K562 (cell line): ENCODE results near the gene NTM.

ENCODE experiments used
- BDP1 ChIP-seq: IDR thresholded peaks from 3 replicates; pipeline ENCODE4 v1.6.1; 2011; ENCODE audit not compliant: insufficient read length, insufficient read depth
- HIVEP1 ChIP-seq: fragments of 250-450 bp; sonication (Bioruptor Pico); IDR thresholded peaks from 2 replicates; pipeline ENCODE4 v1.4.0; 2020; ENCODE audit warnings: mild to moderate bottlenecking
- TF ChIP-seq, protein P1 (sequence below): fragments of 450-650 bp; IDR thresholded peaks from 2 replicates; pipeline ENCODE4 v1.7.0; 2016; ENCODE audit warnings: borderline replicate concordance
- TF ChIP-seq, protein P2 (sequence below), 3 experiments: IDR thresholded peaks in 2 of 3; conservative IDR thresholded peaks in 1 of 3; 2 replicates each; pipeline ENCODE4 v1.5.1; 2011 to 2012; ENCODE audit warnings: low read length in 3 of 3, mild to moderate bottlenecking in 3 of 3, control low read depth in 2 of 3, improper control_type of control experiment in 1 of 3, inconsistent platforms in 1 of 3, low read depth in 1 of 3, mixed read lengths in 1 of 3, moderate library complexity in 1 of 3; ENCODE audit not compliant: insufficient read depth in 2 of 3

DNA sequence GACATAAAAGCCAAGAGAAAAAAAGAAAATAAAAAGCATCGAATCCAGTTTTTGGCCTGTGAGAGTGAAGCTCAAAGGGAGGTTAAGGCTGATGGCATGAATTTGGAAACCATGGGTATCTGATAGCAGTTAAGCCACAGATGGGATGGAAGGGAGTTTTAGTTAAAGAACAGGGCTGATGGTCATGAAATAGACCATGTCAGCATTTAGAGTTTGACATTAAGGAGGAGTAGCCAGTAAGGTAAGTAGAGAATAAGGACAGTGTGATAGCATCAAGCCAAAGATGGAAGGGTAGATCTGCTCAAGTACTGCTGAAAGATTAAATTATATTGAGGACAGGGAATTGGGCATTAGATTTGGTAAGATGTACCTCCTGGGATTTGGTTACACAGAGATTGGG lies 826.5 kb downstream of the NTM start:
- TF ChIP-seq HIVEP1 (CRISPR knock-in tag) (no peak), BDP1 (no peak)
- TF ChIP-seq, protein P1, sequence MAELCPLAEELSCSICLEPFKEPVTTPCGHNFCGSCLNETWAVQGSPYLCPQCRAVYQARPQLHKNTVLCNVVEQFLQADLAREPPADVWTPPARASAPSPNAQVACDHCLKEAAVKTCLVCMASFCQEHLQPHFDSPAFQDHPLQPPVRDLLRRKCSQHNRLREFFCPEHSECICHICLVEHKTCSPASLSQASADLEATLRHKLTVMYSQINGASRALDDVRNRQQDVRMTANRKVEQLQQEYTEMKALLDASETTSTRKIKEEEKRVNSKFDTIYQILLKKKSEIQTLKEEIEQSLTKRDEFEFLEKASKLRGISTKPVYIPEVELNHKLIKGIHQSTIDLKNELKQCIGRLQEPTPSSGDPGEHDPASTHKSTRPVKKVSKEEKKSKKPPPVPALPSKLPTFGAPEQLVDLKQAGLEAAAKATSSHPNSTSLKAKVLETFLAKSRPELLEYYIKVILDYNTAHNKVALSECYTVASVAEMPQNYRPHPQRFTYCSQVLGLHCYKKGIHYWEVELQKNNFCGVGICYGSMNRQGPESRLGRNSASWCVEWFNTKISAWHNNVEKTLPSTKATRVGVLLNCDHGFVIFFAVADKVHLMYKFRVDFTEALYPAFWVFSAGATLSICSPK: no peak
- TF ChIP-seq, protein P2, sequence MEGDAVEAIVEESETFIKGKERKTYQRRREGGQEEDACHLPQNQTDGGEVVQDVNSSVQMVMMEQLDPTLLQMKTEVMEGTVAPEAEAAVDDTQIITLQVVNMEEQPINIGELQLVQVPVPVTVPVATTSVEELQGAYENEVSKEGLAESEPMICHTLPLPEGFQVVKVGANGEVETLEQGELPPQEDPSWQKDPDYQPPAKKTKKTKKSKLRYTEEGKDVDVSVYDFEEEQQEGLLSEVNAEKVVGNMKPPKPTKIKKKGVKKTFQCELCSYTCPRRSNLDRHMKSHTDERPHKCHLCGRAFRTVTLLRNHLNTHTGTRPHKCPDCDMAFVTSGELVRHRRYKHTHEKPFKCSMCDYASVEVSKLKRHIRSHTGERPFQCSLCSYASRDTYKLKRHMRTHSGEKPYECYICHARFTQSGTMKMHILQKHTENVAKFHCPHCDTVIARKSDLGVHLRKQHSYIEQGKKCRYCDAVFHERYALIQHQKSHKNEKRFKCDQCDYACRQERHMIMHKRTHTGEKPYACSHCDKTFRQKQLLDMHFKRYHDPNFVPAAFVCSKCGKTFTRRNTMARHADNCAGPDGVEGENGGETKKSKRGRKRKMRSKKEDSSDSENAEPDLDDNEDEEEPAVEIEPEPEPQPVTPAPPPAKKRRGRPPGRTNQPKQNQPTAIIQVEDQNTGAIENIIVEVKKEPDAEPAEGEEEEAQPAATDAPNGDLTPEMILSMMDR (IDR thresholded peaks at IDR 0.05 in 2 of 3, conservative IDR thresholded peaks at IDR 0.05 in 1 of 3; ENCODE audit: insufficient read depth in 2 of 3, low read depth in 1 of 3, low read length in 3 of 3): no peak
